ENCODE results near the gene CORO2A. TPM values are rescaled to one million over a fixed set of nuclear protein-coding genes. Genes with fewer than 3 reads are reported as not detected.

Gene CORO2A
- total RNA-seq, 2 experiments from 2014 or later: 6.8 to 8.5 TPM

DNA sequence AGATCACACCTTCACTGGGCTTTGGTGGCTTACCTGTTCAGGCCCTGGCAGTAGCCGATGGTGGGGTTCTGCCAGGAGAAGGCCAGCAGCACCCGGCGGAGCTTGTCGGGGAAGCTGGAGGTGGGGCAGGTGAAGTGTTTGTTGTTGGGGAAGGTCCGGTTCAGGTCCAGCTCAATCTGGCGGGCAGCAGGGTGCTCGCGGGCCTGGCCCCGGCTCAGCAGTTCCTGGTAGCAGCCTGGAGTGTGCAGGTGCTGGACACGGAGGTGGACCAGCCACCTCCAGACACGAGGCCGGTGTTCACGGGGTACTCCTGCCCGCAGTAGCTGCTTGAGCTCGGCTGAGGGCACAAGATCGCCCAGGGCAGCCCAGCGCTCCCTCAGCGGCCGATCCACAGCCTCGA, 16.2 kb upstream of the CORO2A start:
- Histone ChIP-seq H3K27ac (ENCODE audit: low read depth in 1 of 2, low read length in 2 of 2) (no peak overlapping the region), H3K27me3 (ENCODE audit: control insufficient read depth in 1 of 2, insufficient read depth in 2 of 2, low read length in 2 of 2) (no peaks in the 10 kb centered on the region), H3K9me3 (ENCODE audit: control insufficient read depth in 1 of 2, insufficient read depth in 1 of 2, low read length in 2 of 2) (no peaks in the 10 kb centered on the region), H3K4me1 (ENCODE audit: insufficient read depth, low read length) (peaks cover 8% of the 10 kb centered on the region), H3K36me3 (ENCODE audit: insufficient read depth, low read length) (peaks cover 20% of the 10 kb centered on the region), H3K4me3 (ENCODE audit: low read length) (no peak overlapping the region)
- Mint-ChIP-seq H3K9me3 (no peaks in the 10 kb centered on the region), H3K36me3 (ENCODE audit: low read depth) (peaks cover 18% of the 10 kb centered on the region), H3K27ac (no peak overlapping the region), H3K4me3 (no peak overlapping the region), H3K27me3 (no peaks in the 10 kb centered on the region), H3K4me1 (ENCODE audit: low read depth) (peaks cover 6% of the 10 kb centered on the region)
- ChIA-PET CTCF (interaction anchor here (2.4 kb wide), 1 partner anchor 55 kb away, joined by 8 read pairs; no protein-coding TSS in a partner anchor), POLR2A (no interaction called here)
- TF ChIP-seq, protein P1, sequence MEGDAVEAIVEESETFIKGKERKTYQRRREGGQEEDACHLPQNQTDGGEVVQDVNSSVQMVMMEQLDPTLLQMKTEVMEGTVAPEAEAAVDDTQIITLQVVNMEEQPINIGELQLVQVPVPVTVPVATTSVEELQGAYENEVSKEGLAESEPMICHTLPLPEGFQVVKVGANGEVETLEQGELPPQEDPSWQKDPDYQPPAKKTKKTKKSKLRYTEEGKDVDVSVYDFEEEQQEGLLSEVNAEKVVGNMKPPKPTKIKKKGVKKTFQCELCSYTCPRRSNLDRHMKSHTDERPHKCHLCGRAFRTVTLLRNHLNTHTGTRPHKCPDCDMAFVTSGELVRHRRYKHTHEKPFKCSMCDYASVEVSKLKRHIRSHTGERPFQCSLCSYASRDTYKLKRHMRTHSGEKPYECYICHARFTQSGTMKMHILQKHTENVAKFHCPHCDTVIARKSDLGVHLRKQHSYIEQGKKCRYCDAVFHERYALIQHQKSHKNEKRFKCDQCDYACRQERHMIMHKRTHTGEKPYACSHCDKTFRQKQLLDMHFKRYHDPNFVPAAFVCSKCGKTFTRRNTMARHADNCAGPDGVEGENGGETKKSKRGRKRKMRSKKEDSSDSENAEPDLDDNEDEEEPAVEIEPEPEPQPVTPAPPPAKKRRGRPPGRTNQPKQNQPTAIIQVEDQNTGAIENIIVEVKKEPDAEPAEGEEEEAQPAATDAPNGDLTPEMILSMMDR (IDR thresholded peaks at IDR 0.05): no peak
- no peak for DNase-seq
- ATAC-seq (ENCODE audit: poor library complexity): no peak
- intact Hi-C loops (cut with DNase I, micrococcal nuclease): no loop called here

DNA sequence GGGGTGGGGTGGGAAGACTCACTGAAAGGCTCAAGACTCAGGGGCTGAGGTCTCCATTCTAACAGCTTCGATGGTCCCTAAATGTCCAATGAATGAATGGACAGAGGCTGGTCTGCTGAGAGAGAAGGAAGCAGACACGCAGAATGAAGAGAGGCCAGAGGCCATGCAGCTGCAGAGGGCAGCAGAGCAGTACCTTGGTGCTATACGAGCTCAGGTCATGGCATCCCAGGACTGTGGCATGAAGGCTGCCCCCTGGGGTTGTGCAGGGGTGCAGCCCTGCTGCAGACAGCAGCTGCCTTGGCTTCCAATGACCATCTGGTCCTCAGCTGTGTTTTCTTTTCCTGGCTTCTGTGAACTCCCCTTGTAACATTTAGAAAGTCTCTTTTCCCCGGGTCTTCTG, 15.2 kb upstream of the CORO2A start:
- no peak overlapping the region for H3K27ac Mint-ChIP-seq
- no peak for DNase-seq
- intact Hi-C loops (cut with DNase I, micrococcal nuclease): no loop called here

DNA sequence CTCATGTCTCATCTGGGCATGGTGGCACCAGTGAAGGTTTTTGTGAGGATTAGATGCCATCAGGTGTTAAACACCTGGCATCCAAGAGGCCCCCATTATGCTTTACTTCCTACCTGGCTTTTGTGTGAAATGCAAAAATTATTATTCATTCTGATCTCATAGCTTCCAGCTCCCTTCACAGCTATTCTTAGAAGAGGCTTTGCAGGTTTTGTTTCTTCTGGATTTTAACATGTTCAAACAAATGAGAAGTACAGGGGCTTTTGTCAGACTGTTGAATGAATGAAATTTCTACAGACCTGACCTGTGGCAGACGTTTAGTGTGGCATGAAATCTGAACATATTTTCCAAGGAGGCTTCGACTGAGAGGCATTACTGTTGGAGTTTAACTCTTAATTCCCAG, 14.3 kb upstream of the CORO2A start:
- H3K27ac Mint-ChIP-seq: no peak overlapping the region

More for the DNA sequence above, 15.2 kb upstream of the CORO2A start:
- no peak overlapping the region for H3K27ac ChIP-seq (ENCODE audit: low read depth in 1 of 2, low read length in 2 of 2)
- Mint-ChIP-seq H3K27me3 (no peaks in the 10 kb centered on the region), H3K4me1 (ENCODE audit: low read depth) (peaks cover 6% of the 10 kb centered on the region), H3K4me3 (no peak overlapping the region), H3K36me3 (ENCODE audit: low read depth) (peaks cover 7% of the 10 kb centered on the region), H3K9me3 (no peaks in the 10 kb centered on the region)
- CTCF ChIA-PET: interaction anchor here (2.4 kb wide), 1 partner anchor 56 kb away, joined by 8 read pairs; no protein-coding TSS in a partner anchor
- TF ChIP-seq, protein P1 (IDR thresholded peaks at IDR 0.05): no peak
- peaks cover 8% of the 10 kb centered on the region for H3K4me1 ChIP-seq (ENCODE audit: insufficient read depth, low read length)
- no peak for ATAC-seq (ENCODE audit: poor library complexity)
- no peaks in the 10 kb centered on the region for H3K27me3 ChIP-seq (ENCODE audit: control insufficient read depth in 1 of 2, insufficient read depth in 2 of 2, low read length in 2 of 2)
- no peak overlapping the region for H3K4me3 ChIP-seq (ENCODE audit: low read length)
- POLR2A ChIA-PET: no interaction called here
- no peaks in the 10 kb centered on the region for H3K9me3 ChIP-seq (ENCODE audit: control insufficient read depth in 1 of 2, insufficient read depth in 1 of 2, low read length in 2 of 2)
- peaks cover 12% of the 10 kb centered on the region for H3K36me3 ChIP-seq (ENCODE audit: insufficient read depth, low read length)

More for the DNA sequence above, 14.3 kb upstream of the CORO2A start:
- DNase-seq (no peak), ATAC-seq (ENCODE audit: poor library complexity) (no peak)
- TF ChIP-seq, protein P1 (IDR thresholded peaks at IDR 0.05): no peak
- H3K4me1 ChIP-seq (ENCODE audit: insufficient read depth, low read length): peaks cover 8% of the 10 kb centered on the region
- no peak overlapping the region for H3K4me3 Mint-ChIP-seq
- H3K36me3 Mint-ChIP-seq (ENCODE audit: low read depth): no peaks in the 10 kb centered on the region
- no peak overlapping the region for H3K4me3 ChIP-seq (ENCODE audit: low read length)
- no peak overlapping the region for H3K27ac ChIP-seq (ENCODE audit: low read depth in 1 of 2, low read length in 2 of 2)
- H3K9me3 Mint-ChIP-seq: no peaks in the 10 kb centered on the region
- intact Hi-C loops (cut with DNase I, micrococcal nuclease): no loop called here
- H3K4me1 Mint-ChIP-seq (ENCODE audit: low read depth): peaks cover 6% of the 10 kb centered on the region
- no peaks in the 10 kb centered on the region for H3K27me3 Mint-ChIP-seq
- H3K36me3 ChIP-seq (ENCODE audit: insufficient read depth, low read length): peaks cover 10% of the 10 kb centered on the region
- ChIA-PET POLR2A (interaction anchor here (0.5 kb wide), 1 partner anchor 132 kb away, joined by 3 read pairs; no protein-coding TSS in a partner anchor), CTCF (interaction anchor here (2.4 kb wide), 1 partner anchor 57 kb away, joined by 8 read pairs; no protein-coding TSS in a partner anchor)
- no peaks in the 10 kb centered on the region for H3K27me3 ChIP-seq (ENCODE audit: control insufficient read depth in 1 of 2, insufficient read depth in 2 of 2, low read length in 2 of 2)
- H3K9me3 ChIP-seq (ENCODE audit: control insufficient read depth in 1 of 2, insufficient read depth in 1 of 2, low read length in 2 of 2): no peaks in the 10 kb centered on the region
